ENCODE results near the gene HAUS7. TPM values are rescaled to one million over a fixed set of nuclear protein-coding genes. Genes with fewer than 3 reads are reported as not detected.

HAUS7 gene
- total RNA-seq (2014; rRNA removed; shearing (Covaris generic)) (48.8 and 59.8 TPM in 2 replicates), polyA plus RNA-seq (2016; fragmentation: Nextera tagmentation; extraction: Ambion mirVana) (77.9 and 78.8 TPM in 2 replicates)
- long read RNA-seq, transcript HAUS7-202 (10 exons, 1,363 nt) = major isoform, 51 of 53 reads
- long read RNA-seq, partial matches to known transcripts = 0 of 53 reads
- long read RNA-seq, other reads (novel, unspliced or antisense) = 2 of 53 reads

- Mint-ChIP-seq H3K4me1 (peaks cover 4% of the 10 kb centered on the region; the same call in 2 of the 3 replicates), H3K36me3 (ENCODE audit: low read depth) (peaks cover 5% of the 10 kb centered on the region; the same call in 1 of the 3 replicates), H3K27ac (no peak within 1 kb of the TSS), H3K27me3 (ENCODE audit: insufficient read depth, low read depth, poor library complexity) (peaks cover 19% of the 10 kb centered on the region), H3K9me3 (no peaks in the 10 kb centered on the region; the same call in 2 of the 3 replicates), H3K4me3 (peak within 1 kb of the TSS; percentile 85)
- no peaks in the 10 kb centered on the region for H4K20me1 ChIP-seq (replicated peaks; ENCODE audit: insufficient read depth)
- H3K27ac ChIP-seq (ENCODE audit: low read depth) = no peak within 1 kb of the TSS
- ATAC-seq (peak; percentile 80), DNase-seq (ENCODE audit: low spot score) (peak; percentile 81)
- H3K4me3 ChIP-seq = peak within 1 kb of the TSS; percentile 72
- H3K9me2 ChIP-seq (ENCODE audit: insufficient read depth) = no peaks in the 10 kb centered on the region
- H3K36me3 ChIP-seq (ENCODE audit: insufficient read depth) = no peaks in the 10 kb centered on the region
- peak within 1 kb of the TSS; percentile 79 for H3K4me2 ChIP-seq
- H2AFZ ChIP-seq = no peak within 1 kb of the TSS
- no peaks in the 10 kb centered on the region for H3K4me1 ChIP-seq (ENCODE audit: insufficient read depth)
- no peaks in the 10 kb centered on the region for H3K79me2 ChIP-seq (replicated peaks; ENCODE audit: insufficient read depth)
- H3F3A ChIP-seq (replicated peaks; ENCODE audit: low read depth) = no peaks in the 10 kb centered on the region
- peaks cover 8% of the 10 kb centered on the region for H3K27me3 ChIP-seq (ENCODE audit: insufficient read depth)
- no peak for TF ChIP-seq JUNB (IDR thresholded peaks at IDR 0.05; ENCODE audit: unreplicated experiment)
- no peak for TF ChIP-seq ETS1 (IDR thresholded peaks at IDR 0.05)
- no peak for TF ChIP-seq ZNF114 (CRISPR knock-in tag; IDR thresholded peaks at IDR 0.05)
- no peak for TF ChIP-seq STAT1 (IDR thresholded peaks at IDR 0.05; ENCODE audit: unreplicated experiment)
- TF ChIP-seq REST (IDR thresholded peaks at IDR 0.05; ENCODE audit: unreplicated experiment) = no peak
- TF ChIP-seq EZH2phosphoT487 (IDR thresholded peaks at IDR 0.05; ENCODE audit: unreplicated experiment) = no peak
- TF ChIP-seq POLR2AphosphoS5 (IDR thresholded peaks at IDR 0.05; ENCODE audit: low read depth) = peak; percentile 48; the same call in 1 of the 2 replicates
- no peak for TF ChIP-seq EZH2 (IDR thresholded peaks at IDR 0.05; ENCODE audit: low read depth, unreplicated experiment)
- no peak for TF ChIP-seq ZNF331 (CRISPR knock-in tag; IDR thresholded peaks at IDR 0.05; ENCODE audit: low read depth)
- TF ChIP-seq NANOG (IDR thresholded peaks at IDR 0.05; ENCODE audit: borderline replicate concordance) = no peak
- TF ChIP-seq CREB1 (CRISPR knock-in tag; IDR thresholded peaks at IDR 0.05; ENCODE audit: low read depth) = peak; percentile 94
- TF ChIP-seq ZNF462 (CRISPR knock-in tag; IDR thresholded peaks at IDR 0.05) = no peak
Observed at GRCh38 chrX:153470411-153471363, at the start of gene HAUS7. TSS of gene HAUS7 (minus strand) at chrX:153470576. CDS start at chrX:153470557, 19 bp downstream.

All from GM23338 (cell line).